ENCODE results near the gene WIPF3. TPM values are rescaled to one million over a fixed set of nuclear protein-coding genes. Genes with fewer than 3 reads are reported as not detected.

Gene WIPF3
- total and polyA plus RNA-seq, 2 experiments from 2014 or later, result not detected

DNA sequence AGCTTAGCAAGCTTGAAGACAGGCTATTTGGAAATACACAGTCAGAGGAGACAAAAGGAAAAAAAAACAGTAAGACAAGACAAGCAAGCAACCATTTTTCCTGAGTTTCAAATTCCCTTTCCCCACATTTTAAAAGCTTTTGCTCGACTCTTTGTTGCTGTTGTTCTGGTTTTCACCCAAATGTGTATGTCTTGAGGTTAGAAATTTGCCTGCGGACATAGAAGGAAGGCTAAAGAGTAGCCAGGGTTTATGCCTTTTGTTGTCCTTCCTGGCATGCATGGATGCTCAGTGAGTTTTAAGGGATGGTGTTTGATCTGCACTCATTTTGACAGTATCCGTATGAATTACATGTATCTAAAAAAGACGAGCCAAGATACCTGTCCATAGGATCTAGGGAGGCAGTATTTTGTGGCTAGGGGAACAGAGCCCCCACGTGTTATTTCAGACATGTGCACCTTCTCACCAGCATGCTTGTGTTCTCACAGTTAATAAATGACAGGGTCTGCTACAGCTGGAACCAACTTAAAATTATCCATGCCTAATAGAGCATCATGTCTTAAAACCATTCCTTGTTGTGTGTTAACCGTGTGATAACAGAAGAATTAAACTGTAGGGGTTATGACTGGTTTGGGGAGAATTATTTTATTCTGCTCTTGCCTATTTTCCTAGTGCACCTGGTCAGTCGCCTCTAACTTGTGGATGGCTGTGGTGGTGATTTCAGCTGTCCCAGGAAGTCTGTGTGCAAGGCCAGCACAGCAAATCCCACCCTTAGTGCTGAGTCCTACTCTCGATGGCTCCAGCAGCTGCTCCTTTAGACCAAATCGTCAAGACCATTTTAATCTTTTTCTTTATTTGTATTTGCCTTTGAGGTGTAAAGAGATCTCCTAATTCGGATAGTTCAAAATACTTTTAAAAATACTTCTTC, 9.1 kb downstream of the WIPF3 start:
- Histone ChIP-seq H3F3A (ENCODE audit: insufficient read depth) (no peaks in the 10 kb centered on the region), H3K9me2 (ENCODE audit: insufficient read depth) (no peaks in the 10 kb centered on the region), H3K9me3 (ENCODE audit: low read depth) (no peaks in the 10 kb centered on the region), H4K20me1 (ENCODE audit: insufficient read depth) (no peaks in the 10 kb centered on the region), H3K79me2 (ENCODE audit: insufficient read depth) (no peaks in the 10 kb centered on the region), H3K27ac (no peak overlapping the region), H3K4me2 (ENCODE audit: unreplicated experiment) (no peak overlapping the region), H2AFZ (no peak overlapping the region), H3K9ac (no peak overlapping the region), H3K4me3 (no peak overlapping the region), H3K27me3 (replicated peaks; ENCODE audit: insufficient read depth) (peaks cover 57% of the 10 kb centered on the region), H3K4me1 (ENCODE audit: insufficient read depth) (no peaks in the 10 kb centered on the region), H3K36me3 (ENCODE audit: low read depth) (no peaks in the 10 kb centered on the region)
- DNase-seq, result no peak
- WGBS, 2 experiments (ENCODE audit: low coverage in 1 of 2, low lambda C conversion rate in 2 of 2, missing lambda C conversion rate in 2 of 2), result 51 to 52% methylated on average over 10 of the region's 10 CpGs
- in situ Hi-C loops (cut with MboI), result no loop called here
- TF ChIP-seq EZH2 (IDR thresholded peaks at IDR 0.05; ENCODE audit: insufficient read depth, poor library complexity, severe bottlenecking) (no peak), EZH2phosphoT487 (IDR thresholded peaks at IDR 0.05; ENCODE audit: insufficient read depth, low read depth) (no peak)

DNA sequence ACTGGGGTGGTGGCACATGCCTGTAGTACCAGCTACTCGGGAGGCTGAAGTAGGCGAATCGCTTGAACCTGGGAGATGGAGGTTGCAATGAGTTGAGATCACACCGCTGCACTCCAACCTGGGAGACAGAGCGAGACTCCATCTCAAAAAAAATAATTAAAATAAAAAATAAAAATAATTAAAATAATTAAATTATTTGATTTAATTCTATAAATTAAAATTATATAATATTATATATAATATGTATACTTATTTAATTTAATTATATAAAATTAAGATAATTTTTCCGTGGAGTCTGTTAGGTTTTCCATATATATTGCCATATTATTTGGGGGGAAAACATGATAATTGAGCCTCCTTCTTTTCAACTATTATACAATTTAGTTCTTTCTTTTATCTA, 12.0 kb downstream of the WIPF3 start:
- no peak overlapping the region for H3K27ac ChIP-seq
- no peaks in the 10 kb centered on the region for H3K36me3 ChIP-seq (ENCODE audit: low read depth)
- no peak for TF ChIP-seq EZH2phosphoT487 (IDR thresholded peaks at IDR 0.05; ENCODE audit: insufficient read depth, low read depth)
- no peak for TF ChIP-seq EZH2 (IDR thresholded peaks at IDR 0.05; ENCODE audit: insufficient read depth, poor library complexity, severe bottlenecking)
- H3K4me1 ChIP-seq (ENCODE audit: insufficient read depth), result no peaks in the 10 kb centered on the region
- no peaks in the 10 kb centered on the region for H3K9me2 ChIP-seq (ENCODE audit: insufficient read depth)
- H3F3A ChIP-seq (ENCODE audit: insufficient read depth), result no peaks in the 10 kb centered on the region
- H3K4me2 ChIP-seq (ENCODE audit: unreplicated experiment), result no peak overlapping the region
- H2AFZ ChIP-seq, result no peak overlapping the region
- DNase-seq, result no peak
- WGBS, 2 experiments (ENCODE audit: low coverage in 1 of 2, low lambda C conversion rate in 2 of 2, missing lambda C conversion rate in 2 of 2), result 86 to 96% methylated on average over 6 of the region's 6 CpGs
- H3K9me3 ChIP-seq (ENCODE audit: low read depth), result no peaks in the 10 kb centered on the region
- in situ Hi-C loops (cut with MboI), result no loop called here
- H3K9ac ChIP-seq, result no peak overlapping the region
- H3K4me3 ChIP-seq, result no peak overlapping the region
- H3K27me3 ChIP-seq (replicated peaks; ENCODE audit: insufficient read depth), result peaks cover 57% of the 10 kb centered on the region
- no peaks in the 10 kb centered on the region for H4K20me1 ChIP-seq (ENCODE audit: insufficient read depth)
- no peaks in the 10 kb centered on the region for H3K79me2 ChIP-seq (ENCODE audit: insufficient read depth)

DNA sequence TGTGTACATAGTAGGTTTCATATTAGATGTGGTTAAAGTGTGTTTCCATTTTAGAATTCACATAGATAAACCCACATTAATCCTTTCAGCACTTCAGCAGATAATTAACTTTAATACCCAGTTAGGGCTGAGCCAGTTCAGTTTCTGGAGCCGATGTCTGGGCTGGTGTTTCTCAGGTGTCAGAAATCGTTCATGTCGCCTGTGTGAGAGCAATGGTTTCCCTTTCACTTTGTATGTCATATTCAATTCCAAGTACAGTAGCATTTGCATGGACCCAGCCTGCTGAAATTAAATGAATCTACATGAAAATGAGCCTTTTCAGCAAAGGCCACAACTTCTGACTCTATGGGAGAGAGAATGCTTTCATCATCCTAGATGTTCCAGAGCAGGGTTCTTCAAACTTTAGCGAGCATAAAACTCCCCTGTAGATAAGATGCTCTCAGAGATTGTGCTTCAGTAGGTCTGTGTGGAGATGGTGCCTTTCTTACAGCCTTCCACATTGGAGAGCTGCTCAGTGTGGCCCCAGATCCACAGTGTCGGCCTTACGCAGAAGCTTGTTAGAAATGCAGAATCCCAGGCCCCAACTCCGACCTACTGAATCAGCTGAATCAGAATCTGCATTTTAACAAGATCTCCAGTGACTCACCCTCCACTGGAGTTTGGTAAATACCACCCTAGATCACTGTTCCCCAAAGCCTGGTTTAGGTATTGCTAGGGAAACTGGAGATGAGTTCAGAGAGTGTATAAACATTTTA, 19.6 kb downstream of the WIPF3 start:
- no peaks in the 10 kb centered on the region for H3K9me3 ChIP-seq (ENCODE audit: low read depth)
- 74 to 75% methylated on average over 7 of the region's 7 CpGs for WGBS, 2 experiments (ENCODE audit: low coverage in 1 of 2, low lambda C conversion rate in 2 of 2, missing lambda C conversion rate in 2 of 2)
- no peak overlapping the region for H3K4me2 ChIP-seq (ENCODE audit: unreplicated experiment)
- H3K9me2 ChIP-seq (ENCODE audit: insufficient read depth), result no peaks in the 10 kb centered on the region
- no peak overlapping the region for H3K27ac ChIP-seq
- H3K9ac ChIP-seq, result no peak overlapping the region
- H4K20me1 ChIP-seq (ENCODE audit: insufficient read depth), result no peaks in the 10 kb centered on the region
- peaks cover 31% of the 10 kb centered on the region; the same call in 1 of the 2 replicates for H3K27me3 ChIP-seq (replicated peaks; ENCODE audit: insufficient read depth)
- H3F3A ChIP-seq (ENCODE audit: insufficient read depth), result no peaks in the 10 kb centered on the region
- H3K36me3 ChIP-seq (ENCODE audit: low read depth), result no peaks in the 10 kb centered on the region
- H3K4me1 ChIP-seq (ENCODE audit: insufficient read depth), result no peaks in the 10 kb centered on the region
- H3K4me3 ChIP-seq, result no peak overlapping the region
- no peak for TF ChIP-seq EZH2 (IDR thresholded peaks at IDR 0.05; ENCODE audit: insufficient read depth, poor library complexity, severe bottlenecking)
- TF ChIP-seq EZH2phosphoT487 (IDR thresholded peaks at IDR 0.05; ENCODE audit: insufficient read depth, low read depth), result no peak
- DNase-seq, result no peak
- in situ Hi-C loops (cut with MboI), result no loop called here
- H3K79me2 ChIP-seq (ENCODE audit: insufficient read depth), result no peaks in the 10 kb centered on the region
- H2AFZ ChIP-seq, result no peak overlapping the region

DNA sequence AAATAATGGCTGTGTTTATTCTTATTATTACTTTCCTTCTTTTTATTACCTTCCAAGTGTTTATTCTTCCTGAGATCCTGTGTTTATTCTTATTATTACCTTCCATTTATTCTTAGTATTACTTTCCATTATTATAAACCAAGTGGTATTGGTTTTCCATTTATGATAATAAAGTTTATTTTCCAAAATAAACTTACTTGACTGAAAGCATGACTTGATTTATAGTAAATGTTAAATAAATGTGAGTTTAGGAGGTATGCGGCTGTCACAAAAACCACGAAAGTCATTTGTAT, 20.2 kb downstream of the WIPF3 start:
- Histone ChIP-seq H3K9ac (no peak overlapping the region), H3K9me2 (ENCODE audit: insufficient read depth) (no peaks in the 10 kb centered on the region), H4K20me1 (ENCODE audit: insufficient read depth) (no peaks in the 10 kb centered on the region), H3K36me3 (ENCODE audit: low read depth) (no peaks in the 10 kb centered on the region), H3K9me3 (ENCODE audit: low read depth) (no peaks in the 10 kb centered on the region), H2AFZ (no peak overlapping the region), H3K4me1 (ENCODE audit: insufficient read depth) (no peaks in the 10 kb centered on the region), H3K27me3 (replicated peaks; ENCODE audit: insufficient read depth) (peaks cover 26% of the 10 kb centered on the region; the same call in 1 of the 2 replicates), H3K27ac (no peak overlapping the region), H3K79me2 (ENCODE audit: insufficient read depth) (no peaks in the 10 kb centered on the region), H3F3A (ENCODE audit: insufficient read depth) (no peaks in the 10 kb centered on the region), H3K4me2 (ENCODE audit: unreplicated experiment) (no peak overlapping the region), H3K4me3 (no peak overlapping the region)
- in situ Hi-C loops (cut with MboI), result no loop called here
- WGBS, 2 experiments (ENCODE audit: low coverage in 1 of 2, low lambda C conversion rate in 2 of 2, missing lambda C conversion rate in 2 of 2), result 83 to 84% methylated on average over 2 of the region's 2 CpGs
- DNase-seq, result no peak
- TF ChIP-seq EZH2phosphoT487 (IDR thresholded peaks at IDR 0.05; ENCODE audit: insufficient read depth, low read depth), result no peak

Data from GM23248 (cell line).